HCT116 (cell line): Measurements from ENCODE around the gene IRAK2.

Experiments used
- EZH2 ChIP-seq: fragments of 200-600 bp; sonication (generic); IDR thresholded peaks from 2 replicates; pipeline ENCODE4 v1.6.1; 2017; ENCODE audit warnings: antibody characterized with exemption, mixed run types
- EZH2phosphoT487 ChIP-seq: fragments of 200-600 bp; IDR thresholded peaks from 2 replicates; pipeline ENCODE4 v1.6.1; 2018; ENCODE audit warnings: antibody characterized with exemption, borderline replicate concordance
- JUND ChIP-seq: IDR thresholded peaks from 2 replicates; pipeline ENCODE4 v1.6.1; 2012
- POLR2A ChIP-seq: IDR thresholded peaks from 2 replicates; pipeline ENCODE4 v1.7.0; 2011; ENCODE audit warnings: borderline replicate concordance; ENCODE audit not compliant: insufficient read depth, insufficient read length; ENCODE audit errors: extremely low read depth
- RAD21 ChIP-seq: IDR thresholded peaks from 2 replicates; pipeline ENCODE4 v1.6.1; 2012; ENCODE audit warnings: low read depth, mild to moderate bottlenecking
- TCF7L2 ChIP-seq: IDR thresholded peaks from 2 replicates; pipeline ENCODE4 v1.7.0; 2011; ENCODE audit warnings: borderline replicate concordance, inconsistent platforms; ENCODE audit not compliant: insufficient read depth, insufficient read length; ENCODE audit errors: extremely low read depth
- YY1 ChIP-seq: IDR thresholded peaks from 2 replicates; pipeline ENCODE4 v1.6.1; 2011; ENCODE audit warnings: low read length, low read depth, moderate library complexity, mild to moderate bottlenecking; ENCODE audit not compliant: insufficient replicate concordance; ENCODE audit errors: extremely low read depth
- TF ChIP-seq, protein P1 (sequence below), 3 experiments: fragments of 200-600 bp in 1 of 3; sonication (generic) in 1 of 3; IDR thresholded peaks in 2 of 3; conservative IDR thresholded peaks in 1 of 3; 2 replicates each; pipeline ENCODE4 v1.5.1; 2012 to 2017; ENCODE audit warnings: low read depth in 2 of 3, low read length in 2 of 3, antibody characterized with exemption in 1 of 3, borderline replicate concordance in 1 of 3, control low read depth in 1 of 3, mild to moderate bottlenecking in 1 of 3, mixed read lengths in 1 of 3, mixed run types in 1 of 3, moderate library complexity in 1 of 3; ENCODE audit not compliant: insufficient read depth in 1 of 3
- TF ChIP-seq, protein P2 (sequence below): IDR thresholded peaks from 2 replicates; pipeline ENCODE4 v1.6.1; 2012
- TF ChIP-seq, protein P3 (sequence below): IDR thresholded peaks from 2 replicates; pipeline ENCODE4 v1.6.1; 2012
- TF ChIP-seq, protein P4 (sequence below): IDR thresholded peaks from 2 replicates; pipeline ENCODE4 v1.6.1; 2012; ENCODE audit warnings: low read depth
- TF ChIP-seq, protein P5 (sequence below): IDR thresholded peaks from 2 replicates; pipeline ENCODE4 v1.6.1; 2011; ENCODE audit warnings: mild to moderate bottlenecking, low read length, moderate library complexity; ENCODE audit not compliant: insufficient replicate concordance; ENCODE audit errors: extremely low read depth

DNA sequence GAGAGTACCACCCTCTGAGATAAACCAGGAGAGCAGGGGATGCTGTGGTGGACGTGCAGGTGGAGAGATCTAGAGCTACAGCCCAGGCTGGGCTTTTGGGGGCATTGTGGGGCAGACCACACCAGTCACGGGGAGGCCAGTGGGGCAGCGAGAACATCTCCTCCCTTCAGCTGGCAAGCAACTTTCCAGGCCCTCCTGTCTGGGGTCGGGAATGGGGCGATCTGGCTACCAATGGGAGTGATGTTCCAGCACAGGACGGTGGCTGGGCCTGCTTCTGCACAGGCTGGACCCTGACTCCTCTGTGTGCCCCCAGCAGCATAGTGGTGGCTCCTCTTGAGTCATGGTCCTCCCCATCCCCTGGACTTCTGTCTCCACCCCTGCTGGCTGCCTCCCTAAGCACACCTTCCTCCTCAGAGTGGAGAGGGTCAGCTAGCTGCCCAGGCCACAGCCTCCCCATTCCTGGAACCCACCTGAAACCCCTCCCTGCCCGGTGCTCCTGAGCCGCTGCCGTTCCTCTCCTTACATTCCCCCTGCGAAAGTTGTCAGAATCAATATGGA is 16.1 kb downstream of the IRAK2 start:
- TF ChIP-seq, protein P1, sequence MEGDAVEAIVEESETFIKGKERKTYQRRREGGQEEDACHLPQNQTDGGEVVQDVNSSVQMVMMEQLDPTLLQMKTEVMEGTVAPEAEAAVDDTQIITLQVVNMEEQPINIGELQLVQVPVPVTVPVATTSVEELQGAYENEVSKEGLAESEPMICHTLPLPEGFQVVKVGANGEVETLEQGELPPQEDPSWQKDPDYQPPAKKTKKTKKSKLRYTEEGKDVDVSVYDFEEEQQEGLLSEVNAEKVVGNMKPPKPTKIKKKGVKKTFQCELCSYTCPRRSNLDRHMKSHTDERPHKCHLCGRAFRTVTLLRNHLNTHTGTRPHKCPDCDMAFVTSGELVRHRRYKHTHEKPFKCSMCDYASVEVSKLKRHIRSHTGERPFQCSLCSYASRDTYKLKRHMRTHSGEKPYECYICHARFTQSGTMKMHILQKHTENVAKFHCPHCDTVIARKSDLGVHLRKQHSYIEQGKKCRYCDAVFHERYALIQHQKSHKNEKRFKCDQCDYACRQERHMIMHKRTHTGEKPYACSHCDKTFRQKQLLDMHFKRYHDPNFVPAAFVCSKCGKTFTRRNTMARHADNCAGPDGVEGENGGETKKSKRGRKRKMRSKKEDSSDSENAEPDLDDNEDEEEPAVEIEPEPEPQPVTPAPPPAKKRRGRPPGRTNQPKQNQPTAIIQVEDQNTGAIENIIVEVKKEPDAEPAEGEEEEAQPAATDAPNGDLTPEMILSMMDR (IDR thresholded peaks at IDR 0.05 in 2 of 3, conservative IDR thresholded peaks at IDR 0.05 in 1 of 3; ENCODE audit: borderline replicate concordance in 1 of 3, insufficient read depth in 1 of 3, low read depth in 2 of 3, low read length in 2 of 3): no peak
- TF ChIP-seq, protein P2, sequence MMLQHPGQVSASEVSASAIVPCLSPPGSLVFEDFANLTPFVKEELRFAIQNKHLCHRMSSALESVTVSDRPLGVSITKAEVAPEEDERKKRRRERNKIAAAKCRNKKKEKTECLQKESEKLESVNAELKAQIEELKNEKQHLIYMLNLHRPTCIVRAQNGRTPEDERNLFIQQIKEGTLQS: no peak
- TF ChIP-seq EZH2 (no peak), TCF7L2 (no peak), POLR2A (no peak), EZH2phosphoT487 (no peak), JUND (no peak), YY1 (no peak), RAD21 (no peak)
- TF ChIP-seq, protein P3, sequence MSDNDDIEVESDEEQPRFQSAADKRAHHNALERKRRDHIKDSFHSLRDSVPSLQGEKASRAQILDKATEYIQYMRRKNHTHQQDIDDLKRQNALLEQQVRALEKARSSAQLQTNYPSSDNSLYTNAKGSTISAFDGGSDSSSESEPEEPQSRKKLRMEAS: no peak
- TF ChIP-seq, protein P4, sequence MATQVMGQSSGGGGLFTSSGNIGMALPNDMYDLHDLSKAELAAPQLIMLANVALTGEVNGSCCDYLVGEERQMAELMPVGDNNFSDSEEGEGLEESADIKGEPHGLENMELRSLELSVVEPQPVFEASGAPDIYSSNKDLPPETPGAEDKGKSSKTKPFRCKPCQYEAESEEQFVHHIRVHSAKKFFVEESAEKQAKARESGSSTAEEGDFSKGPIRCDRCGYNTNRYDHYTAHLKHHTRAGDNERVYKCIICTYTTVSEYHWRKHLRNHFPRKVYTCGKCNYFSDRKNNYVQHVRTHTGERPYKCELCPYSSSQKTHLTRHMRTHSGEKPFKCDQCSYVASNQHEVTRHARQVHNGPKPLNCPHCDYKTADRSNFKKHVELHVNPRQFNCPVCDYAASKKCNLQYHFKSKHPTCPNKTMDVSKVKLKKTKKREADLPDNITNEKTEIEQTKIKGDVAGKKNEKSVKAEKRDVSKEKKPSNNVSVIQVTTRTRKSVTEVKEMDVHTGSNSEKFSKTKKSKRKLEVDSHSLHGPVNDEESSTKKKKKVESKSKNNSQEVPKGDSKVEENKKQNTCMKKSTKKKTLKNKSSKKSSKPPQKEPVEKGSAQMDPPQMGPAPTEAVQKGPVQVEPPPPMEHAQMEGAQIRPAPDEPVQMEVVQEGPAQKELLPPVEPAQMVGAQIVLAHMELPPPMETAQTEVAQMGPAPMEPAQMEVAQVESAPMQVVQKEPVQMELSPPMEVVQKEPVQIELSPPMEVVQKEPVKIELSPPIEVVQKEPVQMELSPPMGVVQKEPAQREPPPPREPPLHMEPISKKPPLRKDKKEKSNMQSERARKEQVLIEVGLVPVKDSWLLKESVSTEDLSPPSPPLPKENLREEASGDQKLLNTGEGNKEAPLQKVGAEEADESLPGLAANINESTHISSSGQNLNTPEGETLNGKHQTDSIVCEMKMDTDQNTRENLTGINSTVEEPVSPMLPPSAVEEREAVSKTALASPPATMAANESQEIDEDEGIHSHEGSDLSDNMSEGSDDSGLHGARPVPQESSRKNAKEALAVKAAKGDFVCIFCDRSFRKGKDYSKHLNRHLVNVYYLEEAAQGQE: no peak
- TF ChIP-seq, protein P5, sequence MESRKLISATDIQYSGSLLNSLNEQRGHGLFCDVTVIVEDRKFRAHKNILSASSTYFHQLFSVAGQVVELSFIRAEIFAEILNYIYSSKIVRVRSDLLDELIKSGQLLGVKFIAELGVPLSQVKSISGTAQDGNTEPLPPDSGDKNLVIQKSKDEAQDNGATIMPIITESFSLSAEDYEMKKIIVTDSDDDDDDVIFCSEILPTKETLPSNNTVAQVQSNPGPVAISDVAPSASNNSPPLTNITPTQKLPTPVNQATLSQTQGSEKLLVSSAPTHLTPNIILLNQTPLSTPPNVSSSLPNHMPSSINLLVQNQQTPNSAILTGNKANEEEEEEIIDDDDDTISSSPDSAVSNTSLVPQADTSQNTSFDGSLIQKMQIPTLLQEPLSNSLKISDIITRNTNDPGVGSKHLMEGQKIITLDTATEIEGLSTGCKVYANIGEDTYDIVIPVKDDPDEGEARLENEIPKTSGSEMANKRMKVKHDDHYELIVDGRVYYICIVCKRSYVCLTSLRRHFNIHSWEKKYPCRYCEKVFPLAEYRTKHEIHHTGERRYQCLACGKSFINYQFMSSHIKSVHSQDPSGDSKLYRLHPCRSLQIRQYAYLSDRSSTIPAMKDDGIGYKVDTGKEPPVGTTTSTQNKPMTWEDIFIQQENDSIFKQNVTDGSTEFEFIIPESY: no peak
